Endothelial cell of umbilical vein (primary cell): ENCODE measurements around the gene PIP4K2B. TPM values are rescaled to one million over a fixed set of nuclear protein-coding genes. Genes with fewer than 3 reads are reported as not detected.

Source experiments
- BruUV-seq: library from RNA; stranded (reverse); fragments of 400-500 nt; replicated peaks from 2 replicates; lab custom pipeline; 2021; lab: Mats Ljungman, UMichigan
- CTCF ChIA-PET: fragments of 300-600, 350-600 bp; sonication (Branson Sonifier 250); formaldehyde crosslinking; loops from one replicate; lab custom pipeline; 2021; ENCODE audit warnings: antibody characterized with exemption, inconsistent platforms; lab: Charles Lee
- POLR2A ChIA-PET: fragments of 300-600, 350-600 bp; sonication (Branson Sonifier 250); formaldehyde crosslinking; loops from one replicate; lab custom pipeline; 2021; ENCODE audit warnings: antibody characterized with exemption, inconsistent platforms; lab: Charles Lee
- DNase-seq: peaks from one replicate; pipeline ENCODE4 v3.0.0-alpha.2; 2011; ENCODE audit warnings: low read depth, low spot score
- FAIRE-seq: peaks from 2 replicates; lab custom pipeline; 2011; peaks lifted over from hg19 to GRCh38; lab: Jason Lieb, UNC
- H2AFZ ChIP-seq: 2 replicates; pipeline ENCODE4 v1.6.0; 2012; ENCODE audit warnings: low read depth, low read length, control low read depth, inconsistent platforms
- H3K27ac ChIP-seq: 2 replicates; pipeline ENCODE4 v1.5.1; 2011; ENCODE audit warnings: low read depth, mild to moderate bottlenecking, control low read depth, low read length, moderate library complexity; ENCODE audit not compliant: insufficient read depth
- H3K27me3 ChIP-seq, 2 experiments: 2 replicates each; pipeline versions ENCODE4 v1.6.0 to v1.6.1; 2011; ENCODE audit warnings: low read length in 2 of 2, mixed read lengths in 1 of 2; ENCODE audit not compliant: control insufficient read depth in 2 of 2, insufficient read depth in 2 of 2
- H3K36me3 ChIP-seq, 2 experiments: 2 replicates in 1 of 2; 3 replicates in 1 of 2; pipeline ENCODE4 v1.5.1; 2011; ENCODE audit warnings: low read length in 2 of 2, mild to moderate bottlenecking in 1 of 2, moderate library complexity in 1 of 2; ENCODE audit not compliant: control insufficient read depth in 2 of 2, insufficient read depth in 2 of 2; ENCODE audit errors: extremely low read depth in 1 of 2
- H3K4me1 ChIP-seq: 3 replicates; pipeline ENCODE4 v1.5.1; 2011; ENCODE audit warnings: mild to moderate bottlenecking, low read length; ENCODE audit not compliant: control insufficient read depth, insufficient read depth; ENCODE audit errors: extremely low read depth
- H3K4me2 ChIP-seq: 2 replicates; pipeline ENCODE4 v1.6.1; 2011; ENCODE audit warnings: low read length, control low read depth, mixed read lengths; ENCODE audit not compliant: insufficient read depth
- H3K4me3 ChIP-seq, 3 experiments: fragments of 200-600 bp in 1 of 3; sonication (generic), shearing (Covaris generic) in 1 of 3; replicated peaks in 1 of 3; 2 replicates each; pipeline ENCODE4 v1.5.1; 2011 to 2016; ENCODE audit warnings: control low read depth in 3 of 3, low read length in 3 of 3, mild to moderate bottlenecking in 2 of 3, inconsistent platforms in 1 of 3, low read depth in 1 of 3, moderate library complexity in 1 of 3; ENCODE audit not compliant: insufficient read depth in 1 of 3
- H3K79me2 ChIP-seq: 2 replicates; pipeline ENCODE4 v1.6.0; 2012; ENCODE audit warnings: low read length, inconsistent platforms; ENCODE audit not compliant: control insufficient read depth, insufficient read depth
- H3K9ac ChIP-seq: replicated peaks from 2 replicates; pipeline ENCODE3; 2011; ENCODE audit warnings: low read length, control low read depth; ENCODE audit not compliant: insufficient read depth; ENCODE audit errors: extremely low read depth
- H3K9me1 ChIP-seq: replicated peaks from 3 replicates; pipeline ENCODE4 v1.6.0; 2011; ENCODE audit warnings: mild to moderate bottlenecking, low read length; ENCODE audit not compliant: control insufficient read depth, insufficient read depth; ENCODE audit errors: extremely low read depth
- H3K9me3 ChIP-seq: replicated peaks from 2 replicates; pipeline ENCODE4 v1.5.1; 2012; ENCODE audit warnings: low read length, inconsistent platforms; ENCODE audit not compliant: control insufficient read depth, insufficient read depth
- H4K20me1 ChIP-seq: replicated peaks from 2 replicates; pipeline ENCODE3; 2011; ENCODE audit warnings: mild to moderate bottlenecking, low read length; ENCODE audit not compliant: control insufficient read depth, insufficient read depth; ENCODE audit errors: extremely low read depth
- CTCF ChIP-seq, 2 donors: IDR thresholded peaks; 1 replicate in 1 of 2; 2 replicates in 1 of 2; pipeline ENCODE4 v1.5.1; 2011; ENCODE audit warnings: low read length in 2 of 2, mild to moderate bottlenecking in 2 of 2, moderate library complexity in 2 of 2, control low read depth in 1 of 2, inconsistent platforms in 1 of 2, low read depth in 1 of 2; ENCODE audit not compliant: insufficient read depth in 1 of 2; ENCODE audit errors: extremely low read depth in 1 of 2
- EZH2 ChIP-seq: IDR thresholded peaks from 2 replicates; pipeline ENCODE4 v1.6.1; 2012; ENCODE audit warnings: borderline replicate concordance, low read depth, mild to moderate bottlenecking, moderate library complexity, low read length, inconsistent platforms; ENCODE audit not compliant: severe bottlenecking
- FOS ChIP-seq: IDR thresholded peaks from 2 replicates; pipeline ENCODE4 v1.6.1; 2011; ENCODE audit warnings: mild to moderate bottlenecking, low read length, moderate library complexity, borderline replicate concordance; ENCODE audit not compliant: insufficient read depth
- GATA2 ChIP-seq: IDR thresholded peaks from 2 replicates; pipeline ENCODE4 v1.7.0; 2011; ENCODE audit warnings: low read depth, mild to moderate bottlenecking, moderate library complexity, mixed read lengths, low read length; ENCODE audit not compliant: insufficient read length, insufficient read depth
- JUN ChIP-seq: IDR thresholded peaks from 2 replicates; pipeline ENCODE4 v1.6.1; 2011; ENCODE audit warnings: borderline replicate concordance, low read depth; ENCODE audit not compliant: insufficient read length, insufficient read depth
- MAX ChIP-seq: IDR thresholded peaks from 2 replicates; pipeline ENCODE4 v1.6.1; 2011; ENCODE audit not compliant: insufficient read depth, insufficient read length
- MYC ChIP-seq: IDR thresholded peaks from one replicate; pipeline ENCODE4 v1.6.1; 2011; ENCODE audit warnings: mild to moderate bottlenecking, low read depth, low read length
- POLR2A ChIP-seq: IDR thresholded peaks from 2 replicates; pipeline ENCODE4 v1.6.1; 2012; ENCODE audit warnings: low read depth, mild to moderate bottlenecking, control low read depth, low read length
- POLR2AphosphoS5 ChIP-seq: IDR thresholded peaks from 2 replicates; pipeline ENCODE4 v1.6.1; 2012; ENCODE audit warnings: low read depth, mild to moderate bottlenecking, control low read depth, low read length, moderate library complexity; ENCODE audit not compliant: insufficient read depth
- dilution Hi-C: fragments of 300-500 bp; cut with MboI; formaldehyde crosslinking; loops from one replicate; pipeline ENCODE4 v1.15.0; 2019; ENCODE audit warnings: low sequenced_read_pairs; ENCODE audit not compliant: extremely low pct_ligation_motif_present
- intact Hi-C: fragments of 100-400 bp; cut with micrococcal nuclease; formaldehyde crosslinking; loops from one replicate; pipeline ENCODE4 v1.10.0; 2022
- polyA plus RNA-seq, 4 experiments: library from polyadenylated mRNA; depleted of rRNA in 3 of 4; stranded (reverse) in 3 of 4; unstranded in 1 of 4; fragments of >200 nt; gene quantifications; 2 replicates each; pipeline versions ENCODE4 v1.2.1 to v1.2.3, GENCODE V29; 2011 to 2012; ENCODE audit warnings: missing spikeins in 1 of 4
- total RNA-seq: library from RNA; stranded (reverse); gene quantifications from 2 replicates; pipeline ENCODE4 v1.2.3, GENCODE V29; 2021

Gene PIP4K2B
- total and polyA plus RNA-seq, 2 donors (not counting 3 experiments of a cell fraction or from before 2014, with no cell fraction given), result 23.1 to 48.8 TPM

GRCh38 chr17:38717139-38717745 is 82.1 kb downstream of the PIP4K2B start:
- Histone ChIP-seq H3K4me2 (no peak overlapping the region), H3K79me2 (no peaks in the 10 kb centered on the region), H3K4me3 (no peak overlapping the region), H4K20me1 (no peaks in the 10 kb centered on the region), H3K4me1 (no peaks in the 10 kb centered on the region), H3K27ac (no peak overlapping the region), H3K9me1 (no peaks in the 10 kb centered on the region), H3K36me3 (peaks cover 5 to 43% of the 10 kb centered on the region in 2 experiments), H3K9ac (no peak overlapping the region), H3K9me3 (no peaks in the 10 kb centered on the region), H3K27me3 (no peaks in the 10 kb centered on the region), H2AFZ (no peak overlapping the region)
- ChIA-PET POLR2A (no interaction called here), CTCF (interaction anchor here (2.4 kb wide), 1 partner anchor 11 kb away, joined by 16 read pairs; the partner anchor contains the start of gene MLLT6)
- no TSS peak for BruUV-seq
- FAIRE-seq (no peak), DNase-seq (no peak)
- dilution Hi-C loops (no loop called here), intact Hi-C loops (no loop called here)
- no peak for TF ChIP-seq MAX
- TF ChIP-seq MYC, result no peak
- TF ChIP-seq JUN, result no peak
- no peak for TF ChIP-seq FOS
- TF ChIP-seq GATA2, result no peak
- no peak for TF ChIP-seq POLR2AphosphoS5
- no peak for TF ChIP-seq EZH2
- no peak for TF ChIP-seq POLR2A
- no peak for TF ChIP-seq CTCF (IDR thresholded peaks at IDR 0.05; ENCODE audit: extremely low read depth in 1 of 2, insufficient read depth in 1 of 2, low read depth in 1 of 2, low read length in 2 of 2)
